ENCODE data around the gene TEPSIN.

Gene TEPSIN

GRCh38 chr17:81209141-81209540 is 29.7 kb downstream of the TEPSIN start:
- no peak overlapping the region for H3K9ac ChIP-seq
- H3K36me3 ChIP-seq (ENCODE audit: insufficient read depth), result no peaks in the 10 kb centered on the region
- no peak overlapping the region for H3K4me2 ChIP-seq
- H3K79me2 ChIP-seq (ENCODE audit: insufficient read depth, low read depth), result no peaks in the 10 kb centered on the region
- H3K4me3 ChIP-seq (IDR thresholded peaks at IDR 0.05; ENCODE audit: insufficient read depth, low read depth, low read length), result no peak overlapping the region
- H3K27ac ChIP-seq, result no peak overlapping the region
- no peaks in the 10 kb centered on the region for H3K27me3 ChIP-seq (ENCODE audit: insufficient read depth, low read depth)
- TF ChIP-seq, protein P1, sequence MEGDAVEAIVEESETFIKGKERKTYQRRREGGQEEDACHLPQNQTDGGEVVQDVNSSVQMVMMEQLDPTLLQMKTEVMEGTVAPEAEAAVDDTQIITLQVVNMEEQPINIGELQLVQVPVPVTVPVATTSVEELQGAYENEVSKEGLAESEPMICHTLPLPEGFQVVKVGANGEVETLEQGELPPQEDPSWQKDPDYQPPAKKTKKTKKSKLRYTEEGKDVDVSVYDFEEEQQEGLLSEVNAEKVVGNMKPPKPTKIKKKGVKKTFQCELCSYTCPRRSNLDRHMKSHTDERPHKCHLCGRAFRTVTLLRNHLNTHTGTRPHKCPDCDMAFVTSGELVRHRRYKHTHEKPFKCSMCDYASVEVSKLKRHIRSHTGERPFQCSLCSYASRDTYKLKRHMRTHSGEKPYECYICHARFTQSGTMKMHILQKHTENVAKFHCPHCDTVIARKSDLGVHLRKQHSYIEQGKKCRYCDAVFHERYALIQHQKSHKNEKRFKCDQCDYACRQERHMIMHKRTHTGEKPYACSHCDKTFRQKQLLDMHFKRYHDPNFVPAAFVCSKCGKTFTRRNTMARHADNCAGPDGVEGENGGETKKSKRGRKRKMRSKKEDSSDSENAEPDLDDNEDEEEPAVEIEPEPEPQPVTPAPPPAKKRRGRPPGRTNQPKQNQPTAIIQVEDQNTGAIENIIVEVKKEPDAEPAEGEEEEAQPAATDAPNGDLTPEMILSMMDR (conservative IDR thresholded peaks at IDR 0.05; ENCODE audit: low read depth, low read length), result no peak
- H2AFZ ChIP-seq (ENCODE audit: low read depth), result no peak overlapping the region
- H4K20me1 ChIP-seq (ENCODE audit: insufficient read depth), result no peaks in the 10 kb centered on the region
- H3K4me1 ChIP-seq (ENCODE audit: low read depth, poor library complexity, severe bottlenecking), result no peaks in the 10 kb centered on the region

GRCh38 chr17:81208651-81209050 is 30.2 kb downstream of the TEPSIN start:
- H3K79me2 ChIP-seq (ENCODE audit: insufficient read depth, low read depth), result no peaks in the 10 kb centered on the region
- H3K27ac ChIP-seq, result no peak overlapping the region
- no peak overlapping the region for H3K4me2 ChIP-seq
- no peaks in the 10 kb centered on the region for H3K36me3 ChIP-seq (ENCODE audit: insufficient read depth)
- TF ChIP-seq, protein P1 (conservative IDR thresholded peaks at IDR 0.05; ENCODE audit: low read depth, low read length), result no peak
- no peak overlapping the region for H2AFZ ChIP-seq (ENCODE audit: low read depth)
- no peaks in the 10 kb centered on the region for H4K20me1 ChIP-seq (ENCODE audit: insufficient read depth)
- no peaks in the 10 kb centered on the region for H3K4me1 ChIP-seq (ENCODE audit: low read depth, poor library complexity, severe bottlenecking)
- no peak overlapping the region for H3K9ac ChIP-seq
- H3K27me3 ChIP-seq (ENCODE audit: insufficient read depth, low read depth), result no peaks in the 10 kb centered on the region
- H3K4me3 ChIP-seq (IDR thresholded peaks at IDR 0.05; ENCODE audit: insufficient read depth, low read depth, low read length), result no peak overlapping the region

- no peak overlapping the region for H3K4me2 ChIP-seq
- TF ChIP-seq, protein P1 (conservative IDR thresholded peaks at IDR 0.05; ENCODE audit: low read depth, low read length), result no peak
These were observed 31.0 kb downstream of the TEPSIN start for GRCh38 chr17:81207610-81208581.

DNA sequence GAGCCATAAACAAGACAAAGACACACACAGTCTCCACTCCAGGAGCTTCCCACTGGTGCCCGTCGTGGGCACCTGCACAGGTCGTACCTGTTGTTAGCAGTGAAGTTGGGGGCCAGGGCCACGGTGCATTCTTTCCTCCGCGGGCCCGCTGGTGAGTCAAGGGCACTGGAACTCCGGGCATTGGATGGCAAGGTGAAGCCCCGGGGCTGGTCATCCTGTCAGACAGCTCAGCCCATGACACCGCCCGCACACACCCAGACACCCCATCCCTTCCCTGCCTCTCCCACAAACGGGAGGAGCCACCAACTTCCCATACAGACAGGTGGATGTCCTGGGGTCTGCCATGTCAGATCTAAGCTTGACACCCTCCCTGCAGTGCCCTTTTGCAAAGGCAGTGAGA is 32.2 kb downstream of the TEPSIN start:
- no peak overlapping the region for H2AFZ ChIP-seq (ENCODE audit: low read depth)
- H3K4me2 ChIP-seq, result no peak overlapping the region
- no peak overlapping the region for H3K27ac ChIP-seq
- no peak overlapping the region for H3K9ac ChIP-seq
- no peak overlapping the region for H3K4me3 ChIP-seq (IDR thresholded peaks at IDR 0.05; ENCODE audit: insufficient read depth, low read depth, low read length)
- TF ChIP-seq, protein P1 (conservative IDR thresholded peaks at IDR 0.05; ENCODE audit: low read depth, low read length), result no peak
- no peaks in the 10 kb centered on the region for H3K79me2 ChIP-seq (ENCODE audit: insufficient read depth, low read depth)
- no peaks in the 10 kb centered on the region for H4K20me1 ChIP-seq (ENCODE audit: insufficient read depth)
- no peaks in the 10 kb centered on the region for H3K4me1 ChIP-seq (ENCODE audit: low read depth, poor library complexity, severe bottlenecking)
- no peaks in the 10 kb centered on the region for H3K36me3 ChIP-seq (ENCODE audit: insufficient read depth)
- H3K27me3 ChIP-seq (ENCODE audit: insufficient read depth, low read depth), result no peaks in the 10 kb centered on the region

More at GRCh38 chr17:81207610-81208581, 31.0 kb downstream of the TEPSIN start:
- no peaks in the 10 kb centered on the region for H3K4me1 ChIP-seq (ENCODE audit: low read depth, poor library complexity, severe bottlenecking)
- H3K79me2 ChIP-seq (ENCODE audit: insufficient read depth, low read depth), result no peaks in the 10 kb centered on the region
- H2AFZ ChIP-seq (ENCODE audit: low read depth), result no peak overlapping the region
- no peak overlapping the region for H3K27ac ChIP-seq
- no peak overlapping the region for H3K9ac ChIP-seq
- no peak overlapping the region for H3K4me3 ChIP-seq (IDR thresholded peaks at IDR 0.05; ENCODE audit: insufficient read depth, low read depth, low read length)
- no peaks in the 10 kb centered on the region for H3K27me3 ChIP-seq (ENCODE audit: insufficient read depth, low read depth)
- H4K20me1 ChIP-seq (ENCODE audit: insufficient read depth), result no peaks in the 10 kb centered on the region
- H3K36me3 ChIP-seq (ENCODE audit: insufficient read depth), result no peaks in the 10 kb centered on the region
